DMS114 treated with DMSO at 0.1 percent for 48 hours (cell line): ENCODE results near the gene ALCAM.

ENCODE experiments used
- DNase-seq: peaks from one replicate; lab custom pipeline; 2025; ENCODE audit not compliant: unreplicated experiment; lab: John Stamatoyannopoulos, UW

The ALCAM gene

GRCh38 chr3:105526360-105527111 lies 159.8 kb downstream of the ALCAM start:
- DNase-seq: no peak

- DNase-seq: no peak
These were observed 160.8 kb downstream of the ALCAM start for GRCh38 chr3:105527535-105527934.

- no peak for DNase-seq
These were observed 161.2 kb downstream of the ALCAM start for GRCh38 chr3:105527949-105528348.

- no peak for DNase-seq
These were observed 162.2 kb downstream of the ALCAM start for GRCh38 chr3:105528955-105529354.

- no peak for DNase-seq
These were observed 162.7 kb downstream of the ALCAM start for GRCh38 chr3:105529456-105529855.

GRCh38 chr3:105532251-105532650 lies 165.5 kb downstream of the ALCAM start:
- no peak for DNase-seq

GRCh38 chr3:105533960-105534359 lies 167.3 kb downstream of the ALCAM start:
- no peak for DNase-seq

GRCh38 chr3:105534491-105534890 lies 167.8 kb downstream of the ALCAM start:
- no peak for DNase-seq

GRCh38 chr3:105537371-105538080 lies 170.8 kb downstream of the ALCAM start:
- DNase-seq: no peak

GRCh38 chr3:105538483-105538882 lies 171.8 kb downstream of the ALCAM start:
- DNase-seq: no peak

- no peak for DNase-seq
These were observed 173.2 kb downstream of the ALCAM start for GRCh38 chr3:105539897-105540296.

GRCh38 chr3:105542282-105543019 lies 175.7 kb downstream of the ALCAM start:
- no peak for DNase-seq

- DNase-seq: no peak
These were observed 178.3 kb downstream of the ALCAM start for GRCh38 chr3:105545051-105545450.

- DNase-seq: no peak
These were observed 187.1 kb downstream of the ALCAM start for GRCh38 chr3:105553851-105554250.

GRCh38 chr3:105555206-105555605 lies 188.5 kb downstream of the ALCAM start:
- no peak for DNase-seq

- DNase-seq: no peak
These were observed 193.1 kb downstream of the ALCAM start for GRCh38 chr3:105559856-105560255.

GRCh38 chr3:105561876-105562275 lies 195.2 kb downstream of the ALCAM start:
- no peak for DNase-seq

GRCh38 chr3:105564546-105565288 lies 198.0 kb downstream of the ALCAM start:
- no peak for DNase-seq

- no peak for DNase-seq
These were observed 204.3 kb downstream of the ALCAM start for GRCh38 chr3:105571005-105571404.

- DNase-seq: no peak
These were observed 205.8 kb downstream of the ALCAM start for GRCh38 chr3:105572501-105572900.

- DNase-seq: no peak
These were observed 212.7 kb downstream of the ALCAM start for GRCh38 chr3:105579439-105579838.
